ENCODE data around the gene APOL1.

Gene APOL1

GRCh38 chr22:36301851-36302250 lies 48.9 kb downstream of the APOL1 start:
- FAIRE-seq = no peak

GRCh38 chr22:36302439-36303114 lies 49.6 kb downstream of the APOL1 start:
- no peak for FAIRE-seq
- DNase-seq (ENCODE audit: extremely low spot score, insufficient read length, low read depth) = no peak

More at GRCh38 chr22:36301851-36302250, 48.9 kb downstream of the APOL1 start:
- DNase-seq (ENCODE audit: extremely low spot score, insufficient read length, low read depth) = no peak

- FAIRE-seq (no peak), DNase-seq (ENCODE audit: extremely low spot score, insufficient read length, low read depth) (no peak)
Measured at GRCh38 chr22:36303115-36303467, 50.2 kb downstream of the APOL1 start.

- DNase-seq (ENCODE audit: extremely low spot score, insufficient read length, low read depth) (no peak), FAIRE-seq (no peak)
Measured at GRCh38 chr22:36303874-36304273, 50.9 kb downstream of the APOL1 start.

GRCh38 chr22:36304429-36304828 lies 51.5 kb downstream of the APOL1 start:
- DNase-seq (ENCODE audit: extremely low spot score, insufficient read length, low read depth) = no peak
- no peak for FAIRE-seq

GRCh38 chr22:36305813-36306212 lies 52.9 kb downstream of the APOL1 start:
- DNase-seq (ENCODE audit: extremely low spot score, insufficient read length, low read depth) (no peak), FAIRE-seq (no peak)

GRCh38 chr22:36306227-36306626 lies 53.3 kb downstream of the APOL1 start:
- no peak for FAIRE-seq
- DNase-seq (ENCODE audit: extremely low spot score, insufficient read length, low read depth) = no peak

- DNase-seq (ENCODE audit: extremely low spot score, insufficient read length, low read depth) (no peak), FAIRE-seq (no peak)
Measured at GRCh38 chr22:36308880-36309279, 55.9 kb downstream of the APOL1 start.

- DNase-seq (ENCODE audit: extremely low spot score, insufficient read length, low read depth) (no peak), FAIRE-seq (no peak)
Measured at GRCh38 chr22:36311386-36312085, 58.6 kb downstream of the APOL1 start.

- no peak for FAIRE-seq
- no peak for DNase-seq (ENCODE audit: extremely low spot score, insufficient read length, low read depth)
Measured at GRCh38 chr22:36315325-36315724, 62.4 kb downstream of the APOL1 start.

GRCh38 chr22:36316419-36316818 lies 63.5 kb downstream of the APOL1 start:
- DNase-seq (ENCODE audit: extremely low spot score, insufficient read length, low read depth) (no peak), FAIRE-seq (no peak)

All from GM18507 (cell line).